Fibroblast of lung (primary cell): Measurements from ENCODE around the gene TOMT. TPM values are rescaled to one million over a fixed set of nuclear protein-coding genes. Genes with fewer than 3 reads are reported as not detected.

Experiments
- DNase-seq, 2 donors: peaks; one replicate each; pipeline versions ENCODE4 v3.0.0 to v3.0.0-alpha.2; 2010; ENCODE audit warnings: low read depth in 2 of 2
- H2AFZ ChIP-seq: 2 replicates; pipeline ENCODE4 v1.5.1; 2012; ENCODE audit warnings: low read length, control low read depth, inconsistent platforms
- H3K27ac ChIP-seq: 2 replicates; pipeline ENCODE4 v1.5.1; 2011; ENCODE audit warnings: low read length, control low read depth; ENCODE audit not compliant: insufficient read depth
- H3K27me3 ChIP-seq: 2 replicates; pipeline ENCODE4 v1.5.1; 2011; ENCODE audit warnings: mild to moderate bottlenecking, low read length; ENCODE audit not compliant: control insufficient read depth, insufficient read depth
- H3K36me3 ChIP-seq: 2 replicates; pipeline ENCODE4 v1.5.1; 2011; ENCODE audit warnings: low read length; ENCODE audit not compliant: control insufficient read depth, insufficient read depth
- H3K4me1 ChIP-seq: 2 replicates; pipeline ENCODE4 v1.5.1; 2011; ENCODE audit warnings: low read length; ENCODE audit not compliant: control insufficient read depth, insufficient read depth; ENCODE audit errors: extremely low read depth
- H3K4me2 ChIP-seq: 2 replicates; pipeline ENCODE4 v1.5.1; 2011; ENCODE audit warnings: low read length, control low read depth; ENCODE audit not compliant: insufficient read depth; ENCODE audit errors: extremely low read depth
- H3K4me3 ChIP-seq, 4 experiments: fragments of 200-600 bp in 1 of 4; sonication (generic) in 1 of 4; replicated peaks in 1 of 4; 2 replicates each; pipeline ENCODE4 v1.5.1; 2011 to 2016; ENCODE audit warnings: low read length in 4 of 4, low read depth in 3 of 4, mild to moderate bottlenecking in 3 of 4, control low read depth in 2 of 4, inconsistent platforms in 1 of 4, mixed read lengths in 1 of 4; ENCODE audit not compliant: insufficient read depth in 1 of 4; ENCODE audit errors: control extremely low read depth in 1 of 4
- H3K79me2 ChIP-seq: 2 replicates; pipeline ENCODE4 v1.5.1; 2012; ENCODE audit warnings: mild to moderate bottlenecking, low read length, inconsistent platforms; ENCODE audit not compliant: control insufficient read depth, insufficient read depth
- H3K9ac ChIP-seq: 2 replicates; pipeline ENCODE4 v1.5.1; 2011; ENCODE audit warnings: mild to moderate bottlenecking, low read length, control low read depth; ENCODE audit not compliant: insufficient read depth
- H3K9me3 ChIP-seq: 2 replicates; pipeline ENCODE4 v1.5.1; 2012; ENCODE audit warnings: low read depth, low read length; ENCODE audit not compliant: control insufficient read depth, insufficient read depth
- H4K20me1 ChIP-seq: 2 replicates; pipeline ENCODE4 v1.5.1; 2011; ENCODE audit warnings: low read length; ENCODE audit not compliant: control insufficient read depth, insufficient read depth; ENCODE audit errors: extremely low read depth
- EZH2 ChIP-seq: IDR thresholded peaks from 2 replicates; pipeline ENCODE4 v1.5.1; 2012; ENCODE audit warnings: low read length, control low read depth, mild to moderate bottlenecking; ENCODE audit errors: missing control alignments
- polyA plus RNA-seq, 2 donors: library from polyadenylated mRNA; depleted of rRNA in 1 of 2; stranded (reverse) in 1 of 2; unstranded in 1 of 2; fragments of >200 nt; gene quantifications; 2 replicates each; pipeline ENCODE4 v1.2.1, GENCODE V29; 2011 to 2012; ENCODE audit warnings: missing spikeins in 1 of 2
- total RNA-seq: library from RNA; depleted of rRNA; stranded (reverse); fragments of >200 nt; gene quantifications from 2 replicates; pipeline ENCODE4 v1.2.1, GENCODE V29; 2014
- TF ChIP-seq, protein P1 (sequence below), 2 donors: IDR thresholded peaks in 1 of 2; conservative IDR thresholded peaks in 1 of 2; 1 replicate in 1 of 2; 2 replicates in 1 of 2; pipeline ENCODE4 v1.5.1; 2011 to 2012; ENCODE audit warnings: low read length in 2 of 2, control low read depth in 1 of 2, inconsistent platforms in 1 of 2, low read depth in 1 of 2, mild to moderate bottlenecking in 1 of 2

The TOMT gene
- total and polyA plus RNA-seq, 2 donors (not counting 1 experiment from before 2014, with no cell fraction given) = not detected

DNA sequence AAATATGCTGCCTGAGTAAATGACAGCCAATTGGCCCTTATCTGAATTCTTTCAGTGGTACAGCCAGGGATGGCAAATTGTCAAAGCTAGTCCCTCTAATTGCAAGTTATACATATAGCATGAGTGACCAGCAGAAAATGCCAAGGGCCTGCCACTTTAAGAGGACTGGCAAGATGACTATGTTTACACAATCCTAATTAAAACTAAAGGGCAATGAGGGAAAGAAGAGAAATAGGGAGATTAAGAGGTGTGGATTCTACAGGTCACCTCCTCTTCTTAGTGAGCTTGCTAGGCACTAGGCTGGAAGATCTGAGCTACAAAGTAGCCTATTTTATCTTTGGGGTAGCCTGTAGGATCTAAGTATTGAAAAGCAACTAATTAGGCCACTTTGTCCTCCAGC lies 38.9 kb upstream of the TOMT start:
- peaks cover 21% of the 10 kb centered on the region for H3K4me1 ChIP-seq
- H3K9me3 ChIP-seq = no peaks in the 10 kb centered on the region
- DNase-seq = no peak
- TF ChIP-seq, protein P1, sequence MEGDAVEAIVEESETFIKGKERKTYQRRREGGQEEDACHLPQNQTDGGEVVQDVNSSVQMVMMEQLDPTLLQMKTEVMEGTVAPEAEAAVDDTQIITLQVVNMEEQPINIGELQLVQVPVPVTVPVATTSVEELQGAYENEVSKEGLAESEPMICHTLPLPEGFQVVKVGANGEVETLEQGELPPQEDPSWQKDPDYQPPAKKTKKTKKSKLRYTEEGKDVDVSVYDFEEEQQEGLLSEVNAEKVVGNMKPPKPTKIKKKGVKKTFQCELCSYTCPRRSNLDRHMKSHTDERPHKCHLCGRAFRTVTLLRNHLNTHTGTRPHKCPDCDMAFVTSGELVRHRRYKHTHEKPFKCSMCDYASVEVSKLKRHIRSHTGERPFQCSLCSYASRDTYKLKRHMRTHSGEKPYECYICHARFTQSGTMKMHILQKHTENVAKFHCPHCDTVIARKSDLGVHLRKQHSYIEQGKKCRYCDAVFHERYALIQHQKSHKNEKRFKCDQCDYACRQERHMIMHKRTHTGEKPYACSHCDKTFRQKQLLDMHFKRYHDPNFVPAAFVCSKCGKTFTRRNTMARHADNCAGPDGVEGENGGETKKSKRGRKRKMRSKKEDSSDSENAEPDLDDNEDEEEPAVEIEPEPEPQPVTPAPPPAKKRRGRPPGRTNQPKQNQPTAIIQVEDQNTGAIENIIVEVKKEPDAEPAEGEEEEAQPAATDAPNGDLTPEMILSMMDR (conservative IDR thresholded peaks at IDR 0.05 in 1 of 2, IDR thresholded peaks at IDR 0.05 in 1 of 2; ENCODE audit: low read depth in 1 of 2, low read length in 2 of 2) = no peak
- TF ChIP-seq EZH2 = no peak
- peaks cover 47% of the 10 kb centered on the region for H3K79me2 ChIP-seq
- no peaks in the 10 kb centered on the region for H3K27me3 ChIP-seq
- H3K27ac ChIP-seq = no peak overlapping the region
- H3K4me3 ChIP-seq = no peak overlapping the region
- H4K20me1 ChIP-seq = no peaks in the 10 kb centered on the region
- no peak overlapping the region for H3K4me2 ChIP-seq
- H2AFZ ChIP-seq = no peak overlapping the region
- H3K9ac ChIP-seq = no peak overlapping the region
- peaks cover 2% of the 10 kb centered on the region for H3K36me3 ChIP-seq

GRCh38 chr11:72067266-72067665 lies 38.5 kb upstream of the TOMT start:
- Histone ChIP-seq H3K36me3 (peaks cover 2% of the 10 kb centered on the region), H4K20me1 (no peaks in the 10 kb centered on the region), H3K4me3 (no peak overlapping the region), H3K4me2 (no peak overlapping the region), H3K79me2 (peaks cover 50% of the 10 kb centered on the region), H2AFZ (no peak overlapping the region), H3K27me3 (no peaks in the 10 kb centered on the region), H3K4me1 (peaks cover 25% of the 10 kb centered on the region), H3K9me3 (no peaks in the 10 kb centered on the region), H3K27ac (no peak overlapping the region), H3K9ac (no peak overlapping the region)
- DNase-seq = no peak
- TF ChIP-seq, protein P1 (conservative IDR thresholded peaks at IDR 0.05 in 1 of 2, IDR thresholded peaks at IDR 0.05 in 1 of 2; ENCODE audit: low read depth in 1 of 2, low read length in 2 of 2) = no peak
- no peak for TF ChIP-seq EZH2

DNA sequence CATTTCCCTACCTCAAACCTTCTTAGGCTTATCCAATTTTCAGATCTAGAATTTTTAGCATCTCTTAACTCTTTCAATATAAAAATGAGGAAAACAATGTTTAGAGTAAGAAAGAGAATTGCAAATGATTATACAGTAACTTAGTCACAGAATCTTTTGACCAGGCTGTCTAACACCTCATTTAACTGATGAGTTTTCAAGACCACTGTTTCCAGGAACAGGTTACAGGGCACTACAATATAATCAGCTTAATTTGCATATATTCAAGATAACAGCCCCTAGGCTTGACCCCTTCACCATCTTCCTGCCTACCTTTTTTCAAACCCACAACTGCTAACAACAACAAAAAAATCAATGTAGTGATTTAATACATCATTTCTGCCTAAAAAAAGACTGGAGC lies 38.0 kb upstream of the TOMT start:
- no peak overlapping the region for H3K27ac ChIP-seq
- H4K20me1 ChIP-seq = no peaks in the 10 kb centered on the region
- peaks cover 27% of the 10 kb centered on the region for H3K4me1 ChIP-seq

More for the DNA sequence above, 38.0 kb upstream of the TOMT start:
- Histone ChIP-seq H3K4me2 (peak overlapping the region; percentile 36), H2AFZ (no peak overlapping the region), H3K36me3 (peaks cover 2% of the 10 kb centered on the region), H3K27me3 (no peaks in the 10 kb centered on the region), H3K4me3 (no peak overlapping the region), H3K9me3 (no peaks in the 10 kb centered on the region), H3K9ac (no peak overlapping the region), H3K79me2 (peaks cover 50% of the 10 kb centered on the region)
- TF ChIP-seq, protein P1 (conservative IDR thresholded peaks at IDR 0.05 in 1 of 2, IDR thresholded peaks at IDR 0.05 in 1 of 2; ENCODE audit: low read depth in 1 of 2, low read length in 2 of 2) = no peak
- no peak for TF ChIP-seq EZH2
- DNase-seq = no peak
